GM20000 (cell line): ENCODE measurements around the gene AFF1.

Experiments used
- DNase-seq: peaks from one replicate; pipeline ENCODE4 v3.0.0; 2012; ENCODE audit warnings: low spot score
- TF ChIP-seq, protein P1 (sequence below): IDR thresholded peaks from 2 replicates; pipeline ENCODE4 v1.5.1; 2012; ENCODE audit warnings: mild to moderate bottlenecking, control low read depth; ENCODE audit errors: extremely low read depth, missing control alignments

The AFF1 gene

DNA sequence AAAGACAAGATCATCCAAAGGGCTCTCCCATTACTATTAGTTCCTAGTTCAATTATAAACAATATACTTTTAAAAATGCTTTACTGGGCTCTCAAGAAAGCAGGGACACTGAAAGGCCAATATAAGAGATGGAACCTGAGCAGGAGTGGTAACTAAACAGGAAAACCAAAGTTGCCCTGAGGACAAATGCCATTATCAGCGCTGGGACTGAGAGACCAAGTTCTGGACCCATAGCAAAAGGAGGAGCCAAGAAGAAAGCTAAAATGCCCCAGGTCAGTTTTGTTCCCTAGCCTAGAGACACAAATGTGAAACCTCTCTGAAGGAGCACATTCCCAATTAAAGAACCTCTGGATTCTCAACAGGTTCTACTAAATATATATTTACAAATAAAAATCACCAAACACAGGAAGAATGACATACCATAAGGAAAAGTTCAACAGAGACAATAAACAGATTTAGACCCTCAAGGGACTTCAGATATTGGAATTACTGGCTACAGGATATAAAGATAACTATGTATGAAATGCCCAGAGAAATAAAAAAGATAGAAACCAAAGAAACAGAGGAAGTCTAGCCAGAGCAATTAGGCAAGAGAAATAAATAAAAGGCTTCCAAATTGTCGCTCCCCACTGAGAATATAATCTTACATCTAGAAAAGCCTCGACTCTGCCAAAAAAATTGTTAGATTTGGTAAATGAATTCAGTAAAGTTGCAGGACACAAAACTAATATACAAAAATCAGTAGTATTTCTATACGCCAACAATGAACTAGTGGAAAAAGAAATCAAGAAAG, 218.5 kb downstream of the AFF1 start:
- DNase-seq = no peak
- TF ChIP-seq, protein P1, sequence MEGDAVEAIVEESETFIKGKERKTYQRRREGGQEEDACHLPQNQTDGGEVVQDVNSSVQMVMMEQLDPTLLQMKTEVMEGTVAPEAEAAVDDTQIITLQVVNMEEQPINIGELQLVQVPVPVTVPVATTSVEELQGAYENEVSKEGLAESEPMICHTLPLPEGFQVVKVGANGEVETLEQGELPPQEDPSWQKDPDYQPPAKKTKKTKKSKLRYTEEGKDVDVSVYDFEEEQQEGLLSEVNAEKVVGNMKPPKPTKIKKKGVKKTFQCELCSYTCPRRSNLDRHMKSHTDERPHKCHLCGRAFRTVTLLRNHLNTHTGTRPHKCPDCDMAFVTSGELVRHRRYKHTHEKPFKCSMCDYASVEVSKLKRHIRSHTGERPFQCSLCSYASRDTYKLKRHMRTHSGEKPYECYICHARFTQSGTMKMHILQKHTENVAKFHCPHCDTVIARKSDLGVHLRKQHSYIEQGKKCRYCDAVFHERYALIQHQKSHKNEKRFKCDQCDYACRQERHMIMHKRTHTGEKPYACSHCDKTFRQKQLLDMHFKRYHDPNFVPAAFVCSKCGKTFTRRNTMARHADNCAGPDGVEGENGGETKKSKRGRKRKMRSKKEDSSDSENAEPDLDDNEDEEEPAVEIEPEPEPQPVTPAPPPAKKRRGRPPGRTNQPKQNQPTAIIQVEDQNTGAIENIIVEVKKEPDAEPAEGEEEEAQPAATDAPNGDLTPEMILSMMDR = no peak

DNA sequence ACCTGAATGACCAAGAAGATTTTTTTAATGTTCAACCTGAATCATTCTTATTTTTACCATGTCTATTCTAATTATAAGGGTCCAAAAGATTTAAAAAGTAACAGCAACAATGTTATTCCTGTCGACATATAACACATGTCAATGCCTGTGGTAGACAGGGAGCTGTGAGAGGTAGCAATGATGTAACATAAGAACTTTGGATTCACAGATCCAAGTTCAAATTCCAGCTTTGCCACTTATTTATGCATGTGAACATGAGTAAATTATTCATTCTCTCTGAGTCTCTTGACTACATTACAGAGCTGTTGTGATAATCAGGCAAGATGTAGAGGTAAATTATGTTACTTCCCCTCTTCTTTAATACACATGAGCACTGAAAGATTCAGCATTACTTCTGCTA, 231.1 kb downstream of the AFF1 start:
- DNase-seq = no peak
- TF ChIP-seq, protein P1 = no peak

DNA sequence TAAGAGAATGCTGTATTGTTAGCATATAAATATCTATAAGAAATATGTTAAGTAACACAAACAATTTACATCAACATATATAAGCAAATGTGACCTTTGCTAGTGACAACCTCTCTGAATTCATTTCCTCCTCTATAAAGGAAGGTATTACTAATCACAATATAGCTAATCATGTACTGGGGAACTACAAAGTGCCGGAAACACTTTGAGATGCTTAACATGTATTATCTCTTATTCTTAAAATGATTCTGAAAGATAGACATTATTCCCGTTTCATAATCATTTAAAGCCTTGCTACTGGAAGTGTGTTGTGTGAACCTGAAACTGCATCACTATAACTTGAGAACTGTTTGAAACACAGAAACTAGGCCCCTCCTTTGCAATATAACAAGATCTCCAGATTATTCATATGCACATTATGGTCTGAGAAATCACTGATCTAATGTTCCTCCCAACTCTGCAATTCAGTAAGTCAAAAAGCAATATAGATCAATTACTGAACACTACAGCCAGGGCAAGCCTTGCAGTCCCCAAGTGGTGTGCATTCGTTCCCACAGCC, 231.6 kb downstream of the AFF1 start:
- DNase-seq = no peak
- TF ChIP-seq, protein P1 = no peak

DNA sequence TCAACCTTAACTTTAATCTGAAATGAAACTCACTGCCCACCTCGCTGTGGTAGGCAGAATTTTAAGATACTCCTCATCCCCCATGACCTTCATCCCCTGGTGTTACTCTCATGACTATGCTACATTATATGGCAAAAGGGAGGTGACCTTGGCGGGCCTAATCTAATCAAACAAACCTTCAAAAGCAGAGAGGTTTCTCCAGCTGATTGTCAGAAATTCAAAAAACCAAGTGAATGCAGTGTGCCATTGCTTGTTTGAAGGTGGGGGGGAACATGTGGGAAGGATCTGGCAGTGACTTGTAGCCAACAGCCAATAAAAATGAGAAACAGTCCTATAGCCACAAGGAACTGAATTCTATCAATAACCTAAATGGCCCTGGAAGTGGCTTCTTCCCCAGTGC, 237.1 kb downstream of the AFF1 start:
- TF ChIP-seq, protein P1 = no peak

DNA sequence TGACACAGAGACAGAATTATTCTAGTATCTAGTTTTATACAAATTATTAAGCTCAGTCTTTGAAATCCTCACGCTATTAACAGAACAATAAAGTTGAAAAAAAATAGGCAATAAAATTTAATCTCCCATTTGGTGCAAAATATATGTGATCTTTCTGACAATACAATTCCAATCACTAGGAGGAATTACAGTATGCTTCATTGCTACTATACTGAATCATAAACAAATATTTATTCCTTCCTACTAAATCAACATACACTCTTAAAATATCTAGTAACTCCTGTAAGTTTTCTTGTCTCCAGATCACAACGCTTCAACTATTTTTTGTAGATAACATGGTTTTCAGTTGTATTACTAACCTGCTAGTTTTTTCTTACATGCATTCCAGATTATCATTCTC, 239.9 kb downstream of the AFF1 start:
- no peak for DNase-seq
- TF ChIP-seq, protein P1 = no peak

More for the DNA sequence above, 237.1 kb downstream of the AFF1 start:
- DNase-seq = no peak

DNA sequence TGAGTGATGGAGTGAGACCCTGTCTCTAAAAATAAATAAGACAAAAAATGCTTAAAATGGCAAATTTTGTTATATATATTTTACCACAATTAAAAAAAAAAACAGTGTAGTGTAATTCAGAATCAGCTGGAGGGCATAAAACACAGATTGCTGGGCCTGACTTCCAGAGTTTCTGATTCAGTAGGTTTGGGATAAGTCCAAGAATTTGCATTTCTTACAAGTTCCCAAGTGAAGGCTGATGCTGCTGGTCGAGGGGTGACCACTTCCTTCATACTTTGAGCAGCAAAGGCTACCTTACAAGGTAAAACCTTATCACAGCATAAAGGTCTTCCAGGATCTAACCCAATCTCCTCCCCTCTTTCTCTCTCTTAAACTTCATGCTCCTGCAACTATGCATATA, 244.9 kb downstream of the AFF1 start:
- TF ChIP-seq, protein P1 = no peak
- DNase-seq = no peak

DNA sequence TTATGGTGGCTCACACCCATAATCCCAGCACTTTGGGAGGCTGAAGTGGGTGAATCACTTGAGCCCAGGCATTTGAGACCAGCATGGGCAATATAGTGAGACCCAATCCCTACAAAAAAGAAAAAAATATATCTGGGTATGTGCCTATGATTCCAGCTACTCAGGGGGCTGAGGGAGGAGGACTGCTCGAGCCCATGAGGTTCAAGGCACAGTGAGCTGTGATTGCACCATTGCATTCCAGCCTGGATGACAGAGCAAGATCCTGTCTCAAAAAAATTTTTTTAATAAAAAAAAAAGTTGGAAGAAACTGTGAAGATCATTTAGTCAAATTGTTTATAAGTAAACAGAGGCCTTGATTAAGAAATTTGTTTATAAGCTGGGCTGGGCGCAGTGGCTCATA, 246.0 kb downstream of the AFF1 start:
- TF ChIP-seq, protein P1 = no peak
- DNase-seq = no peak
